GM20431 (cell line): ENCODE results near the gene BANP.
"Not testable (repeated sequence)": the region's sequence is repeated elsewhere in the genome, so short reads cannot be mapped to it uniquely, and the experiment has no call there.

Experiments
- in situ Hi-C: fragments of 300-500 bp; cut with MseI, MboI; formaldehyde crosslinking; loops from one replicate; pipeline ENCODE4 v1.15.0; 2020; ENCODE audit warnings: low sequenced_read_pairs; ENCODE audit not compliant: unreplicated experiment

The BANP gene

GRCh38 chr16:87984632-87985267, 33.5 kb downstream of the BANP start:
- in situ Hi-C loops, result no loop called here

- in situ Hi-C loops, result not testable (repeated sequence)
Observed at GRCh38 chr16:87985493-87985892, 34.3 kb downstream of the BANP start.

- in situ Hi-C loops, result not testable (repeated sequence)
Observed at GRCh38 chr16:87986361-87986849, 35.2 kb downstream of the BANP start.

- in situ Hi-C loops, result not testable (repeated sequence)
Observed at GRCh38 chr16:87988596-87988995, 37.4 kb downstream of the BANP start.

GRCh38 chr16:87990254-87990653, 39.0 kb downstream of the BANP start:
- in situ Hi-C loops, result not testable (repeated sequence)

GRCh38 chr16:87992142-87992541, 40.9 kb downstream of the BANP start:
- in situ Hi-C loops, result not testable (repeated sequence)

GRCh38 chr16:87993901-87994300, 42.7 kb downstream of the BANP start:
- in situ Hi-C loops, result no loop called here

GRCh38 chr16:87995644-87996043, 44.4 kb downstream of the BANP start:
- in situ Hi-C loops, result no loop called here

GRCh38 chr16:87996962-87997880, 46.0 kb downstream of the BANP start:
- in situ Hi-C loops, result no loop called here

- in situ Hi-C loops, result not testable (repeated sequence)
Observed at GRCh38 chr16:87998184-87998793, 47.1 kb downstream of the BANP start.

- in situ Hi-C loops, result not testable (repeated sequence)
Observed at GRCh38 chr16:87998992-87999391, 47.8 kb downstream of the BANP start.

GRCh38 chr16:88002211-88002610, 51.0 kb downstream of the BANP start:
- in situ Hi-C loops, result no loop called here

GRCh38 chr16:88002749-88003148, 51.5 kb downstream of the BANP start:
- in situ Hi-C loops, result no loop called here

- in situ Hi-C loops, result no loop called here
Observed at GRCh38 chr16:88003316-88003715, 52.1 kb downstream of the BANP start.

- in situ Hi-C loops, result no loop called here
Observed at GRCh38 chr16:88003736-88004135, 52.5 kb downstream of the BANP start.

- in situ Hi-C loops, result no loop called here
Observed at GRCh38 chr16:88004391-88004790, 53.2 kb downstream of the BANP start.

GRCh38 chr16:88005181-88005581, 53.9 kb downstream of the BANP start:
- in situ Hi-C loops, result no loop called here

- in situ Hi-C loops, result no loop called here
Observed at GRCh38 chr16:88005968-88006367, 54.7 kb downstream of the BANP start.

GRCh38 chr16:88007321-88007731, 56.1 kb downstream of the BANP start:
- in situ Hi-C loops, result no loop called here

GRCh38 chr16:88008840-88009239, 57.6 kb downstream of the BANP start:
- in situ Hi-C loops, result no loop called here
